IgD-negative memory B cell (primary cell): ENCODE results near the gene DLGAP4. TPM values are rescaled to one million over a fixed set of nuclear protein-coding genes. Genes with fewer than 3 reads are reported as not detected.

Source experiments
- H3K27ac Mint-ChIP-seq, 3 donors: one replicate each; pipeline ENCODE4 v1.8.0; 2020 to 2022; ENCODE audit warnings: mild to moderate bottlenecking in 3 of 3, mixed read lengths in 3 of 3, moderate library complexity in 1 of 3
- H3K27me3 Mint-ChIP-seq: one replicate; pipeline ENCODE4 v1.8.0; 2021; ENCODE audit warnings: mixed read lengths
- H3K36me3 Mint-ChIP-seq: one replicate; pipeline ENCODE4 v1.8.0; 2020; ENCODE audit warnings: mild to moderate bottlenecking, mixed read lengths
- H3K4me1 Mint-ChIP-seq, 3 donors: one replicate each; pipeline ENCODE4 v1.8.0; 2020 to 2022; ENCODE audit warnings: mixed read lengths in 3 of 3, mild to moderate bottlenecking in 1 of 3
- H3K4me3 Mint-ChIP-seq, 4 donors: one replicate each; pipeline ENCODE4 v1.8.0; 2020 to 2022; ENCODE audit warnings: mild to moderate bottlenecking in 4 of 4, mixed read lengths in 4 of 4, moderate library complexity in 3 of 4
- H3K9me3 Mint-ChIP-seq, 3 donors: one replicate each; pipeline ENCODE4 v1.8.0; 2020 to 2021; ENCODE audit warnings: mixed read lengths in 3 of 3, mild to moderate bottlenecking in 1 of 3
- polyA plus RNA-seq: library from polyadenylated mRNA; unstranded; fragments of 300-500 nt; fragmentation: Illumina TruSeq; gene quantifications from one replicate; pipeline ENCODE4 v1.2.3, GENCODE V29; 2021

The DLGAP4 gene
- polyA plus RNA-seq, 1 donor from 2014 or later = 48.2 TPM

GRCh38 chr20:36399969-36400545 lies 93.9 kb downstream of the DLGAP4 start:
- H3K36me3 Mint-ChIP-seq = peaks cover 1% of the 10 kb centered on the region
- H3K9me3 Mint-ChIP-seq = peaks cover 0 to 6% (median 4%) of the 10 kb centered on the region in 3 donors
- H3K27ac Mint-ChIP-seq = peak overlapping the region in 1 of 3 donors; percentile 51
- peaks cover 5 to 8% (median 7%) of the 10 kb centered on the region in 3 donors for H3K4me1 Mint-ChIP-seq
- H3K4me3 Mint-ChIP-seq = no peak overlapping the region
- H3K27me3 Mint-ChIP-seq = peaks cover 30% of the 10 kb centered on the region

GRCh38 chr20:36400909-36401735 lies 95.0 kb downstream of the DLGAP4 start:
- Mint-ChIP-seq H3K36me3 (peaks cover 1% of the 10 kb centered on the region), H3K4me1 (peaks cover 5 to 8% (median 7%) of the 10 kb centered on the region in 3 donors), H3K27me3 (peaks cover 35% of the 10 kb centered on the region), H3K27ac (no peak overlapping the region), H3K4me3 (no peak overlapping the region), H3K9me3 (peaks cover 0 to 6% (median 4%) of the 10 kb centered on the region in 3 donors)

GRCh38 chr20:36402708-36403107 lies 96.6 kb downstream of the DLGAP4 start:
- Mint-ChIP-seq H3K4me1 (peaks cover 5 to 8% (median 7%) of the 10 kb centered on the region in 3 donors), H3K9me3 (peaks cover 0 to 6% (median 4%) of the 10 kb centered on the region in 3 donors), H3K4me3 (no peak overlapping the region), H3K27ac (no peak overlapping the region), H3K36me3 (peaks cover 1% of the 10 kb centered on the region), H3K27me3 (peaks cover 38% of the 10 kb centered on the region)

GRCh38 chr20:36404435-36404978 lies 98.4 kb downstream of the DLGAP4 start:
- peaks cover 5 to 6% (median 6%) of the 10 kb centered on the region in 3 donors for H3K4me1 Mint-ChIP-seq
- H3K36me3 Mint-ChIP-seq = peaks cover 1% of the 10 kb centered on the region
- peak overlapping the region in 1 of 3 donors; percentile 33 for H3K27ac Mint-ChIP-seq
- peak overlapping the region in 1 of 4 donors; percentile 45 for H3K4me3 Mint-ChIP-seq
- peaks cover 39% of the 10 kb centered on the region for H3K27me3 Mint-ChIP-seq
- peaks cover 0 to 6% (median 4%) of the 10 kb centered on the region in 3 donors for H3K9me3 Mint-ChIP-seq

GRCh38 chr20:36405255-36405654 lies 99.1 kb downstream of the DLGAP4 start:
- H3K9me3 Mint-ChIP-seq = peaks cover 0 to 6% (median 4%) of the 10 kb centered on the region in 3 donors
- H3K36me3 Mint-ChIP-seq = peaks cover 1% of the 10 kb centered on the region
- peaks cover 36% of the 10 kb centered on the region for H3K27me3 Mint-ChIP-seq
- no peak overlapping the region for H3K4me3 Mint-ChIP-seq
- no peak overlapping the region for H3K27ac Mint-ChIP-seq
- peaks cover 1% of the 10 kb centered on the region in 3 donors for H3K4me1 Mint-ChIP-seq

GRCh38 chr20:36407199-36407733 lies 101.1 kb downstream of the DLGAP4 start:
- Mint-ChIP-seq H3K36me3 (no peaks in the 10 kb centered on the region), H3K4me3 (no peak overlapping the region), H3K27me3 (peaks cover 17% of the 10 kb centered on the region), H3K27ac (no peak overlapping the region), H3K4me1 (no peaks in the 10 kb centered on the region), H3K9me3 (peaks cover 0 to 8% (median 6%) of the 10 kb centered on the region in 3 donors)

- H3K4me3 Mint-ChIP-seq = no peak overlapping the region
- H3K27me3 Mint-ChIP-seq = peaks cover 17% of the 10 kb centered on the region
- no peaks in the 10 kb centered on the region for H3K4me1 Mint-ChIP-seq
- no peaks in the 10 kb centered on the region for H3K36me3 Mint-ChIP-seq
- H3K27ac Mint-ChIP-seq = no peak overlapping the region
- peaks cover 0 to 5% (median 2%) of the 10 kb centered on the region in 3 donors for H3K9me3 Mint-ChIP-seq
Measured at GRCh38 chr20:36408219-36408618, 102.1 kb downstream of the DLGAP4 start.

- Mint-ChIP-seq H3K4me1 (no peaks in the 10 kb centered on the region), H3K9me3 (peaks cover 0 to 4% (median 0%) of the 10 kb centered on the region in 3 donors), H3K27me3 (peaks cover 10% of the 10 kb centered on the region), H3K36me3 (no peaks in the 10 kb centered on the region), H3K4me3 (peak overlapping the region in 1 of 4 donors; percentile 39), H3K27ac (no peak overlapping the region)
Measured at GRCh38 chr20:36411861-36412454, 105.8 kb downstream of the DLGAP4 start.

GRCh38 chr20:36415475-36416002 lies 109.4 kb downstream of the DLGAP4 start:
- Mint-ChIP-seq H3K4me3 (no peak overlapping the region), H3K9me3 (peaks cover 0 to under 1% (median 0%) of the 10 kb centered on the region in 3 donors), H3K4me1 (no peaks in the 10 kb centered on the region), H3K27ac (peak overlapping the region in 1 of 3 donors; percentile 86), H3K27me3 (peaks cover 6% of the 10 kb centered on the region), H3K36me3 (no peaks in the 10 kb centered on the region)

- no peak overlapping the region for H3K4me3 Mint-ChIP-seq
- no peaks in the 10 kb centered on the region for H3K36me3 Mint-ChIP-seq
- H3K9me3 Mint-ChIP-seq = no peaks in the 10 kb centered on the region
- H3K27ac Mint-ChIP-seq = no peak overlapping the region
- peaks cover 5% of the 10 kb centered on the region for H3K27me3 Mint-ChIP-seq
- H3K4me1 Mint-ChIP-seq = no peaks in the 10 kb centered on the region
Measured at GRCh38 chr20:36418711-36419110, 112.6 kb downstream of the DLGAP4 start.

- H3K9me3 Mint-ChIP-seq = no peaks in the 10 kb centered on the region
- H3K4me1 Mint-ChIP-seq = no peaks in the 10 kb centered on the region
- H3K4me3 Mint-ChIP-seq = no peak overlapping the region
- no peaks in the 10 kb centered on the region for H3K36me3 Mint-ChIP-seq
- H3K27ac Mint-ChIP-seq = no peak overlapping the region
- peaks cover 9% of the 10 kb centered on the region for H3K27me3 Mint-ChIP-seq
Measured at GRCh38 chr20:36421641-36422040, 115.5 kb downstream of the DLGAP4 start.

GRCh38 chr20:36424314-36424713 lies 118.2 kb downstream of the DLGAP4 start:
- peaks cover 1% of the 10 kb centered on the region for H3K36me3 Mint-ChIP-seq
- H3K9me3 Mint-ChIP-seq = no peaks in the 10 kb centered on the region
- H3K4me1 Mint-ChIP-seq = no peaks in the 10 kb centered on the region
- H3K27me3 Mint-ChIP-seq = peaks cover 11% of the 10 kb centered on the region
- no peak overlapping the region for H3K27ac Mint-ChIP-seq
- no peak overlapping the region for H3K4me3 Mint-ChIP-seq

- peaks cover 1% of the 10 kb centered on the region for H3K36me3 Mint-ChIP-seq
- no peak overlapping the region for H3K4me3 Mint-ChIP-seq
- H3K27ac Mint-ChIP-seq = no peak overlapping the region
- no peaks in the 10 kb centered on the region for H3K9me3 Mint-ChIP-seq
- H3K27me3 Mint-ChIP-seq = peaks cover 9% of the 10 kb centered on the region
- no peaks in the 10 kb centered on the region for H3K4me1 Mint-ChIP-seq
Measured at GRCh38 chr20:36425166-36425565, 119.0 kb downstream of the DLGAP4 start.

GRCh38 chr20:36431604-36432003 lies 125.5 kb downstream of the DLGAP4 start:
- H3K27ac Mint-ChIP-seq = no peak overlapping the region
- H3K27me3 Mint-ChIP-seq = peaks cover 3% of the 10 kb centered on the region
- H3K9me3 Mint-ChIP-seq = no peaks in the 10 kb centered on the region
- no peak overlapping the region for H3K4me3 Mint-ChIP-seq
- H3K4me1 Mint-ChIP-seq = peaks cover 0 to 6% (median 4%) of the 10 kb centered on the region in 3 donors
- peaks cover 1% of the 10 kb centered on the region for H3K36me3 Mint-ChIP-seq
